Glutamatergic neuron (in vitro differentiated cells): Measurements from ENCODE around the gene KCNIP1. TPM values are rescaled to one million over a fixed set of nuclear protein-coding genes. Genes with fewer than 3 reads are reported as not detected.

ENCODE experiments used
- DNase-seq: peaks from one replicate; pipeline ENCODE4 v3.0.0; 2022
- H3K27ac Mint-ChIP-seq: one replicate; pipeline ENCODE4 v1.8.0; 2020; ENCODE audit warnings: mild to moderate bottlenecking, mixed read lengths, inconsistent platforms; ENCODE audit not compliant: unreplicated experiment
- H3K27me3 Mint-ChIP-seq: one replicate; pipeline ENCODE4 v1.8.0; 2020; ENCODE audit warnings: mild to moderate bottlenecking, moderate library complexity, mixed read lengths, inconsistent platforms; ENCODE audit not compliant: unreplicated experiment
- H3K36me3 Mint-ChIP-seq: one replicate; pipeline ENCODE4 v1.8.0; 2020; ENCODE audit warnings: mild to moderate bottlenecking, mixed read lengths, inconsistent platforms; ENCODE audit not compliant: unreplicated experiment
- H3K4me1 Mint-ChIP-seq: one replicate; pipeline ENCODE4 v1.8.0; 2020; ENCODE audit warnings: mild to moderate bottlenecking, low read depth, mixed read lengths, inconsistent platforms; ENCODE audit not compliant: unreplicated experiment
- H3K4me3 Mint-ChIP-seq: one replicate; pipeline ENCODE4 v1.8.0; 2020; ENCODE audit warnings: mild to moderate bottlenecking, mixed read lengths, inconsistent platforms; ENCODE audit not compliant: unreplicated experiment
- H3K9me3 Mint-ChIP-seq: one replicate; pipeline ENCODE4 v1.8.0; 2020; ENCODE audit warnings: mild to moderate bottlenecking, moderate library complexity, mixed read lengths, inconsistent platforms; ENCODE audit not compliant: unreplicated experiment
- total RNA-seq: library from RNA; stranded (reverse); fragmentation: NEBNext Ultra II Directional; extraction: Animal tissue kit (Norgen Biotek cat#: 25700); gene quantifications from one replicate; pipeline ENCODE4 v1.2.1, GENCODE V29; 2021; ENCODE audit not compliant: unreplicated experiment
- TF ChIP-seq, protein P1 (sequence below): fragments of 200-600 bp; sonication (generic); IDR thresholded peaks from one replicate; pipeline ENCODE4 v1.5.0; 2021; ENCODE audit not compliant: partially characterized antibody, unreplicated experiment

KCNIP1 gene
- total RNA-seq, 1 donor from 2014 or later: 0.47 TPM

DNA sequence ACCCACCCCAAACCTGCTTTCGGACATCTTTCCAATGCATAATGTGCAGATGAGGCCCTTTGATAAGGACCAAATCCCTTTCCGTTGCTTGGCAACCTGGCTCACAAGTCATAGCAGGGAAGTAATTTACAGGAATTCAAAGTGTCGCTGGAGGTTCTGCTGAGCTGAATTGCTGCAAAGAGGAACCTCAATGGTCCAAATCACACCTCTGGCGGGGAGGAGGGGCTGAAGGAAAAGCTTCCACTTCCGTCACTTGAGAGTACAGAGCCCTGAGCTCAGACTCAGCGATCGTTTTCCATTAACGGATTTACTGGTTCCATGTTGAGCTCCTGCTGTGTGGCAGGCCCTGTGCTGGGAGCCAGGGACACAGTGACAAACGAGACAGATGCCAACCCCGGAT lies 99.3 kb downstream of the KCNIP1 start:
- peaks cover 19% of the 10 kb centered on the region for H3K9me3 Mint-ChIP-seq
- H3K4me3 Mint-ChIP-seq: peak overlapping the region; percentile 67
- peaks cover 62% of the 10 kb centered on the region for H3K4me1 Mint-ChIP-seq
- TF ChIP-seq, protein P1, sequence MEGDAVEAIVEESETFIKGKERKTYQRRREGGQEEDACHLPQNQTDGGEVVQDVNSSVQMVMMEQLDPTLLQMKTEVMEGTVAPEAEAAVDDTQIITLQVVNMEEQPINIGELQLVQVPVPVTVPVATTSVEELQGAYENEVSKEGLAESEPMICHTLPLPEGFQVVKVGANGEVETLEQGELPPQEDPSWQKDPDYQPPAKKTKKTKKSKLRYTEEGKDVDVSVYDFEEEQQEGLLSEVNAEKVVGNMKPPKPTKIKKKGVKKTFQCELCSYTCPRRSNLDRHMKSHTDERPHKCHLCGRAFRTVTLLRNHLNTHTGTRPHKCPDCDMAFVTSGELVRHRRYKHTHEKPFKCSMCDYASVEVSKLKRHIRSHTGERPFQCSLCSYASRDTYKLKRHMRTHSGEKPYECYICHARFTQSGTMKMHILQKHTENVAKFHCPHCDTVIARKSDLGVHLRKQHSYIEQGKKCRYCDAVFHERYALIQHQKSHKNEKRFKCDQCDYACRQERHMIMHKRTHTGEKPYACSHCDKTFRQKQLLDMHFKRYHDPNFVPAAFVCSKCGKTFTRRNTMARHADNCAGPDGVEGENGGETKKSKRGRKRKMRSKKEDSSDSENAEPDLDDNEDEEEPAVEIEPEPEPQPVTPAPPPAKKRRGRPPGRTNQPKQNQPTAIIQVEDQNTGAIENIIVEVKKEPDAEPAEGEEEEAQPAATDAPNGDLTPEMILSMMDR: no peak
- DNase-seq: no peak
- H3K36me3 Mint-ChIP-seq: peaks cover 3% of the 10 kb centered on the region
- peaks cover 21% of the 10 kb centered on the region for H3K27me3 Mint-ChIP-seq
- H3K27ac Mint-ChIP-seq: peak overlapping the region; percentile 84

DNA sequence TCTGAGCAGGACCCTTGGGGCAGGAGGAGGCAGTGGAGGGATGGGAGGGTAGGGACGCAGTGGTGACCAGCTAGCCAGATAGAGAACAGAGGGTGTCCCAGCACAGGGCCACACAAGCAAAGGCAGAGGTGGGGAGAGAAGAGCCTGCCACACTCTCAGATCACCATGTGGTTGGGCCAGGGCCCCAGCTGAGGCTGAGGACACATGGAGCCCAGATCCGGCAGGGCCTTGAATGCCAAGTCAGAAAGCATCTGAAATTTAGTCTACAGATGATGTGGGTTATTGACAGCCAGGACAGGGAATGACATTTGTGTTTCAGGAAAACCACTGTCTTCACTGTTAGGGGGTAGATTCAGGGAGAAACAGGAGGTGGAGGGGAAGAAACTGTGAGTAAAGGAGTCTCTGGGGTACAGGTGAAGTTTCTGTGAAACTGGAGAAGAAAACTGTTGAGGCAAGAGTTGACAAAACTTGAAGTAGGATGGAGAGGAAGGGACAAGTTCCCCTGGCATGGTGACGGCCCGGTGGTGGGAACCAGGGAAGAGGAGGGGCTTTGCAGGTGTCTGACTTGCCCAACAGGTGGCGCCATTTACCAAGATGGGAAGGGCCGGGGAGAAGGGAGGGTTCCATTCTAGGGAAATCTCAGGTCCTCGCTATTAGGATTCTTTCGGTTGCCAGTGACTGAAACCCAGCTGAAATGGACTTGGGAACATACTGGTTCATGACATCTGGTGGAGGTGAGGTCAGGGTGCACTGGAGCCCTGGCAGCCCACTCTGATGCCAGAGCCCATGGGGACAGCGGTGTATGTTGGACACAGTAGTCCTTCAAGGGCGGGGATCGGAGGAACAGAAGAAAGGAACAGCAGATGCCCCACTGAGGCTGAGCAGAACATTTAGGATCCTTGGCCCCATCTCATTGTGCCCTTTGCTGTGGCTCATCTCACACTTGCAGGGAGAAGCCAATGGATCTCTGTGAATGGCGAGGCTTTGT lies 100.1 kb downstream of the KCNIP1 start:
- TF ChIP-seq, protein P1: peak; percentile 78
- Mint-ChIP-seq H3K27ac (peak overlapping the region; percentile 84), H3K4me3 (peak overlapping the region; percentile 5), H3K4me1 (peaks cover 61% of the 10 kb centered on the region), H3K27me3 (peaks cover 21% of the 10 kb centered on the region), H3K9me3 (peaks cover 22% of the 10 kb centered on the region), H3K36me3 (peaks cover 3% of the 10 kb centered on the region)
- DNase-seq: peak; percentile 89

DNA sequence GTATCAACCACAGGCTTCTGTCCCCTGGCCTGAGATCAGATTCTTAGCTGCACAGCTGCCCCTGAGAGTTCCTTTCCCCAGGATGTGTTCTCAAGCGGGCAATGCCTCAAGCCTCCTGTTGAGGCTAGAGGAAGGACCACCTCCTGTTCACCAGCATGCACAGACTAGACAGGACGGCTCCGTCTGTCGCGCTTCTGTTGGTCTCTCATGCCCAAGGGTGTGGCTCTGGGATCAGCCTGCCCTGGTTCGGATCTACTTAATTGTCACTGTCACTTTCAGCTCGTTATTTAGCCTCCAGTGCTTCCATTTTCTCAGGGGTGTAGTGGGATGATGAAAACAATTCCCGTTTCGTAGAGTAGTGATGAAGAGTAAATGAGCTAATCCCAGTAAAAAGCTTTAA lies 103.1 kb downstream of the KCNIP1 start:
- peak overlapping the region; percentile 47 for H3K4me3 Mint-ChIP-seq
- peak overlapping the region; percentile 59 for H3K27ac Mint-ChIP-seq
- DNase-seq: peak; percentile 76
- H3K4me1 Mint-ChIP-seq: peaks cover 70% of the 10 kb centered on the region
- peaks cover 15% of the 10 kb centered on the region for H3K9me3 Mint-ChIP-seq
- TF ChIP-seq, protein P1: no peak
- peaks cover 21% of the 10 kb centered on the region for H3K27me3 Mint-ChIP-seq
- H3K36me3 Mint-ChIP-seq: peaks cover 3% of the 10 kb centered on the region

DNA sequence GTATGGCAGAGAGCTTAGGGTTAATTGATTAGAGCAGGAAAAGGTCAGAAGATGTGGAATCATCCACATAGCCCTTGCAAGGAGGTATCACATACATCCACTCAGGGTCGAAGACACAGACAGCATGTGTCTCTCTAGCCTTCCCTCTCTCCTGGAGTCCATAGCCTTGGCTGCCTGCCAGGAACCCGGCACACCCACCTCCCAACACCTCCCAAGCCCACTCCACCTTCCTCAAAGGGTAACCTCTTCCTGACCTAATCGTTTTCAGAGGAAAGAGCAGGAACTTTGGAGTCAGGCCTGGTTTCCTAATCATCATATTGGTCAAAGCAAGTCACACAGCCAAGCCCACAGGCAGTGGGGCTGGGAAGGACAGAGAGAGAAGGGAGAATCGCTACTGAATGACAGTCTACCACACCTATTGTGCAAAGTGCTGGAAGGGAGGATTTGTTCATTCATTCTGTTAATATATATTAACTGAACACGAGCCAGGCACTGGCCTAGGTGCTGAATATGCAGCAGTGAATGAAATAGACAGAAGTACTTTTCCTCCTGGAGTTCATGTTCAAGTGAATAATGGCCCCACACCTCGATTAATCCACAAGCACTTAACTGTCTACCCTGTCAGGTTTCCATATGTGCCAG lies 107.8 kb downstream of the KCNIP1 start:
- TF ChIP-seq, protein P1: no peak
- Mint-ChIP-seq H3K9me3 (peaks cover 46% of the 10 kb centered on the region), H3K27me3 (peaks cover 35% of the 10 kb centered on the region), H3K4me1 (peaks cover 75% of the 10 kb centered on the region), H3K36me3 (no peaks in the 10 kb centered on the region), H3K4me3 (peak overlapping the region; percentile 26), H3K27ac (peak overlapping the region; percentile 93)
- peak; percentile 28 for DNase-seq
